ENCODE data around the gene GPANK1.

DNA sequence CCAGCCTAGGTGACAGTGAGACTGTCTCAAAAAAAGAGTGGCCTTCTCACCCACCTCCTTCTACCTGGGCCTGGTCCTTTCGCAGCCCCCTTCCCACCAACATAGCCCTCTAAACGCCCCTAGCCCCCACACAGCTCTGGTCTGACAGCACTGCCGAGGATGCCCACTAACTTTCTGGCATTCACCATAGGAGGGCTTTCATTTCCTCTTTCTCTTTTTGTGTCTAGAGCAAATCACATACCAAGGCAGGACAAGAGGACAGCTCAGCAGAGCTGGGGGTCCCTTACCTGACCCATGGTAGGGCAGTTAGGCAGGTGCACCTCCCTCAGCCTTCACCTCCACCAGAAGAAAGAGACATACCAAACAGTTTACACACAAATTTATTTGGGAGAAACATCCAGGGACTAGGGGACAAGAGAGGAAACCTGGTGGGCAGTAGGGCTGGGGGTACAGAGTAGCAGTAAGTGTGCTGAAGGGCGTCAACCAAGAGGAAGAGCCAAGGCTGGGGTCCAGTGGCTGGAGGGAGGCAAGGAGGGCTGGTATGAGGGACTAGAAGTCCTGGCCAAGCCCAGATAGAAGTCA is 11.6 kb upstream of the GPANK1 start:
- TF ChIP-seq CTCF (IDR thresholded peaks at IDR 0.05) = no peak
- TF ChIP-seq IRF1 (CRISPR knock-in tag; IDR thresholded peaks at IDR 0.05) = no peak
- no peak for TF ChIP-seq ZNF317 (CRISPR knock-in tag; IDR thresholded peaks at IDR 0.05; ENCODE audit: borderline replicate concordance, low read depth)
- no peak for TF ChIP-seq IRF2 (CRISPR knock-in tag; IDR thresholded peaks at IDR 0.05; ENCODE audit: borderline replicate concordance, low read depth)
- no peak for TF ChIP-seq ZNF138 (CRISPR knock-in tag; conservative IDR thresholded peaks at IDR 0.05)
- TF ChIP-seq, protein P1, sequence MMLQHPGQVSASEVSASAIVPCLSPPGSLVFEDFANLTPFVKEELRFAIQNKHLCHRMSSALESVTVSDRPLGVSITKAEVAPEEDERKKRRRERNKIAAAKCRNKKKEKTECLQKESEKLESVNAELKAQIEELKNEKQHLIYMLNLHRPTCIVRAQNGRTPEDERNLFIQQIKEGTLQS (CRISPR knock-in tag; conservative IDR thresholded peaks at IDR 0.05) = no peak
- no peak for TF ChIP-seq ZSCAN18 (CRISPR knock-in tag; IDR thresholded peaks at IDR 0.05)
- TF ChIP-seq, protein P2, sequence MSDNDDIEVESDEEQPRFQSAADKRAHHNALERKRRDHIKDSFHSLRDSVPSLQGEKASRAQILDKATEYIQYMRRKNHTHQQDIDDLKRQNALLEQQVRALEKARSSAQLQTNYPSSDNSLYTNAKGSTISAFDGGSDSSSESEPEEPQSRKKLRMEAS (CRISPR knock-in tag; IDR thresholded peaks at IDR 0.05) = no peak
- TF ChIP-seq SMAD3 (CRISPR knock-in tag; IDR thresholded peaks at IDR 0.05; ENCODE audit: borderline replicate concordance) = no peak
- TF ChIP-seq PRDM15 (CRISPR knock-in tag; IDR thresholded peaks at IDR 0.05) = no peak
- TF ChIP-seq, protein P3, sequence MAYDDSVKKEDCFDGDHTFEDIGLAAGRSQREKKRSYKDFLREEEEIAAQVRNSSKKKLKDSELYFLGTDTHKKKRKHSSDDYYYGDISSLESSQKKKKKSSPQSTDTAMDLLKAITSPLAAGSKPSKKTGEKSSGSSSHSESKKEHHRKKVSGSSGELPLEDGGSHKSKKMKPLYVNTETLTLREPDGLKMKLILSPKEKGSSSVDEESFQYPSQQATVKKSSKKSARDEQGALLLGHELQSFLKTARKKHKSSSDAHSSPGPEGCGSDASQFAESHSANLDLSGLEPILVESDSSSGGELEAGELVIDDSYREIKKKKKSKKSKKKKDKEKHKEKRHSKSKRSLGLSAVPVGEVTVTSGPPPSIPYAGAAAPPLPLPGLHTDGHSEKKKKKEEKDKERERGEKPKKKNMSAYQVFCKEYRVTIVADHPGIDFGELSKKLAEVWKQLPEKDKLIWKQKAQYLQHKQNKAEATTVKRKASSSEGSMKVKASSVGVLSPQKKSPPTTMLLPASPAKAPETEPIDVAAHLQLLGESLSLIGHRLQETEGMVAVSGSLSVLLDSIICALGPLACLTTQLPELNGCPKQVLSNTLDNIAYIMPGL (CRISPR knock-in tag; IDR thresholded peaks at IDR 0.05) = no peak
- TF ChIP-seq MXD4 (CRISPR knock-in tag; IDR thresholded peaks at IDR 0.05; ENCODE audit: borderline replicate concordance) = no peak
- TF ChIP-seq ZNF263 (CRISPR knock-in tag; IDR thresholded peaks at IDR 0.05; ENCODE audit: low read depth) = no peak

Data from WTC11 (cell line).